ENCODE data around the gene CRYBB3. TPM values are rescaled to one million over a fixed set of nuclear protein-coding genes. Genes with fewer than 3 reads are reported as not detected.
"Not testable (repeated sequence)": the region's sequence is repeated elsewhere in the genome, so short reads cannot be mapped to it uniquely, and the experiment has no call there.

Gene CRYBB3
- total and polyA plus RNA-seq, 2 donors (not counting 1 experiment from before 2014, with no cell fraction given), result not detected

- no peaks in the 10 kb centered on the region for H3K27me3 ChIP-seq (ENCODE audit: control insufficient read depth, insufficient read depth, low read length)
- H3K4me1 ChIP-seq (ENCODE audit: control insufficient read depth, extremely low read depth, insufficient read depth, low read length), result no peaks in the 10 kb centered on the region
- no peaks in the 10 kb centered on the region for H3K79me2 ChIP-seq (ENCODE audit: control insufficient read depth, insufficient read depth, low read length)
- no peak for TF ChIP-seq EZH2 (IDR thresholded peaks at IDR 0.05; ENCODE audit: low read length, missing control alignments)
- peak; percentile 23 to 53 for TF ChIP-seq CTCF (conservative IDR thresholded peaks at IDR 0.05 in 1 of 2, IDR thresholded peaks at IDR 0.05 in 1 of 2; ENCODE audit: low read depth in 1 of 2, low read length in 2 of 2)
- no peak overlapping the region for H3K4me2 ChIP-seq (ENCODE audit: extremely low read depth, insufficient read depth, low read length)
- H3K27ac ChIP-seq (ENCODE audit: insufficient read depth, low read length), result no peak overlapping the region
- H2AFZ ChIP-seq (ENCODE audit: low read length), result no peak overlapping the region
- no peaks in the 10 kb centered on the region for H3K9me3 ChIP-seq (ENCODE audit: control insufficient read depth, insufficient read depth, low read depth, low read length)
- no peak overlapping the region for H3K4me3 ChIP-seq (replicated peaks in 1 of 4; ENCODE audit: control extremely low read depth in 1 of 4, insufficient read depth in 1 of 4, low read depth in 3 of 4, low read length in 4 of 4)
- peak; percentile 69 to 77 for DNase-seq (ENCODE audit: low read depth in 2 of 2)
- H4K20me1 ChIP-seq (ENCODE audit: control insufficient read depth, extremely low read depth, insufficient read depth, low read length), result no peaks in the 10 kb centered on the region
- no peaks in the 10 kb centered on the region for H3K36me3 ChIP-seq (ENCODE audit: control insufficient read depth, insufficient read depth, low read length)
- no peak overlapping the region for H3K9ac ChIP-seq (ENCODE audit: insufficient read depth, low read length)
Measured at GRCh38 chr22:25235547-25236290, 36.1 kb downstream of the CRYBB3 start.

GRCh38 chr22:25236417-25236816 lies 36.8 kb downstream of the CRYBB3 start:
- H3K27me3 ChIP-seq (ENCODE audit: control insufficient read depth, insufficient read depth, low read length), result no peaks in the 10 kb centered on the region
- H2AFZ ChIP-seq (ENCODE audit: low read length), result no peak overlapping the region
- no peak overlapping the region for H3K27ac ChIP-seq (ENCODE audit: insufficient read depth, low read length)
- H4K20me1 ChIP-seq (ENCODE audit: control insufficient read depth, extremely low read depth, insufficient read depth, low read length), result no peaks in the 10 kb centered on the region
- no peak for DNase-seq (ENCODE audit: low read depth in 2 of 2)
- H3K4me2 ChIP-seq (ENCODE audit: extremely low read depth, insufficient read depth, low read length), result no peak overlapping the region
- no peak overlapping the region for H3K9ac ChIP-seq (ENCODE audit: insufficient read depth, low read length)
- TF ChIP-seq CTCF (conservative IDR thresholded peaks at IDR 0.05 in 1 of 2, IDR thresholded peaks at IDR 0.05 in 1 of 2; ENCODE audit: low read depth in 1 of 2, low read length in 2 of 2) (no peak), EZH2 (IDR thresholded peaks at IDR 0.05; ENCODE audit: low read length, missing control alignments) (no peak)
- no peaks in the 10 kb centered on the region for H3K36me3 ChIP-seq (ENCODE audit: control insufficient read depth, insufficient read depth, low read length)
- H3K79me2 ChIP-seq (ENCODE audit: control insufficient read depth, insufficient read depth, low read length), result no peaks in the 10 kb centered on the region
- no peaks in the 10 kb centered on the region for H3K4me1 ChIP-seq (ENCODE audit: control insufficient read depth, extremely low read depth, insufficient read depth, low read length)
- H3K4me3 ChIP-seq (replicated peaks in 1 of 4; ENCODE audit: control extremely low read depth in 1 of 4, insufficient read depth in 1 of 4, low read depth in 3 of 4, low read length in 4 of 4), result no peak overlapping the region
- H3K9me3 ChIP-seq (ENCODE audit: control insufficient read depth, insufficient read depth, low read depth, low read length), result no peaks in the 10 kb centered on the region

- no peak overlapping the region for H3K4me2 ChIP-seq (ENCODE audit: extremely low read depth, insufficient read depth, low read length)
- H4K20me1 ChIP-seq (ENCODE audit: control insufficient read depth, extremely low read depth, insufficient read depth, low read length), result no peaks in the 10 kb centered on the region
- TF ChIP-seq EZH2 (IDR thresholded peaks at IDR 0.05; ENCODE audit: low read length, missing control alignments) (no peak), CTCF (conservative IDR thresholded peaks at IDR 0.05 in 1 of 2, IDR thresholded peaks at IDR 0.05 in 1 of 2; ENCODE audit: low read depth in 1 of 2, low read length in 2 of 2) (no peak)
- no peak overlapping the region for H3K27ac ChIP-seq (ENCODE audit: insufficient read depth, low read length)
- no peak overlapping the region for H3K9ac ChIP-seq (ENCODE audit: insufficient read depth, low read length)
- H3K27me3 ChIP-seq (ENCODE audit: control insufficient read depth, insufficient read depth, low read length), result no peaks in the 10 kb centered on the region
- DNase-seq (ENCODE audit: low read depth in 2 of 2), result no peak
- no peaks in the 10 kb centered on the region for H3K79me2 ChIP-seq (ENCODE audit: control insufficient read depth, insufficient read depth, low read length)
- no peak overlapping the region for H2AFZ ChIP-seq (ENCODE audit: low read length)
- H3K36me3 ChIP-seq (ENCODE audit: control insufficient read depth, insufficient read depth, low read length), result no peaks in the 10 kb centered on the region
- H3K4me1 ChIP-seq (ENCODE audit: control insufficient read depth, extremely low read depth, insufficient read depth, low read length), result no peaks in the 10 kb centered on the region
- no peak overlapping the region for H3K4me3 ChIP-seq (replicated peaks in 1 of 4; ENCODE audit: control extremely low read depth in 1 of 4, insufficient read depth in 1 of 4, low read depth in 3 of 4, low read length in 4 of 4)
- H3K9me3 ChIP-seq (ENCODE audit: control insufficient read depth, insufficient read depth, low read depth, low read length), result no peaks in the 10 kb centered on the region
Measured at GRCh38 chr22:25237503-25237902, 37.8 kb downstream of the CRYBB3 start.

- H3K79me2 ChIP-seq (ENCODE audit: control insufficient read depth, insufficient read depth, low read length); H3K4me1 ChIP-seq (ENCODE audit: control insufficient read depth, extremely low read depth, insufficient read depth, low read length); H4K20me1 ChIP-seq (ENCODE audit: control insufficient read depth, extremely low read depth, insufficient read depth, low read length); H3K4me3 ChIP-seq (replicated peaks in 1 of 4; ENCODE audit: control extremely low read depth in 1 of 4, insufficient read depth in 1 of 4, low read depth in 3 of 4, low read length in 4 of 4); H3K9ac ChIP-seq (ENCODE audit: insufficient read depth, low read length); DNase-seq (ENCODE audit: low read depth in 2 of 2); H3K36me3 ChIP-seq (ENCODE audit: control insufficient read depth, insufficient read depth, low read length); H3K27ac ChIP-seq (ENCODE audit: insufficient read depth, low read length); H3K27me3 ChIP-seq (ENCODE audit: control insufficient read depth, insufficient read depth, low read length); H2AFZ ChIP-seq (ENCODE audit: low read length); H3K4me2 ChIP-seq (ENCODE audit: extremely low read depth, insufficient read depth, low read length); H3K9me3 ChIP-seq (ENCODE audit: control insufficient read depth, insufficient read depth, low read depth, low read length): not testable (repeated sequence)
Measured at GRCh38 chr22:25238058-25238457, 38.4 kb downstream of the CRYBB3 start.

GRCh38 chr22:25255169-25255568 lies 55.5 kb downstream of the CRYBB3 start:
- not testable (repeated sequence) for DNase-seq (ENCODE audit: low read depth in 2 of 2); H4K20me1 ChIP-seq (ENCODE audit: control insufficient read depth, extremely low read depth, insufficient read depth, low read length); H3K36me3 ChIP-seq (ENCODE audit: control insufficient read depth, insufficient read depth, low read length); H2AFZ ChIP-seq (ENCODE audit: low read length); H3K27me3 ChIP-seq (ENCODE audit: control insufficient read depth, insufficient read depth, low read length); H3K79me2 ChIP-seq (ENCODE audit: control insufficient read depth, insufficient read depth, low read length); H3K4me2 ChIP-seq (ENCODE audit: extremely low read depth, insufficient read depth, low read length); H3K9ac ChIP-seq (ENCODE audit: insufficient read depth, low read length); H3K9me3 ChIP-seq (ENCODE audit: control insufficient read depth, insufficient read depth, low read depth, low read length); H3K27ac ChIP-seq (ENCODE audit: insufficient read depth, low read length); H3K4me1 ChIP-seq (ENCODE audit: control insufficient read depth, extremely low read depth, insufficient read depth, low read length); H3K4me3 ChIP-seq (replicated peaks in 1 of 4; ENCODE audit: control extremely low read depth in 1 of 4, insufficient read depth in 1 of 4, low read depth in 3 of 4, low read length in 4 of 4)
